ENCODE measurements around the gene S100G.
A peak's percentile ranks its signal among the peaks of the same experiment; 100 is the strongest.

The S100G gene

GRCh38 chrX:16651391-16652024 lies 1.6 kb downstream of the S100G start:
- no peak for DNase-seq

GRCh38 chrX:16653424-16653823 lies 3.5 kb downstream of the S100G start:
- DNase-seq, result no peak

DNA sequence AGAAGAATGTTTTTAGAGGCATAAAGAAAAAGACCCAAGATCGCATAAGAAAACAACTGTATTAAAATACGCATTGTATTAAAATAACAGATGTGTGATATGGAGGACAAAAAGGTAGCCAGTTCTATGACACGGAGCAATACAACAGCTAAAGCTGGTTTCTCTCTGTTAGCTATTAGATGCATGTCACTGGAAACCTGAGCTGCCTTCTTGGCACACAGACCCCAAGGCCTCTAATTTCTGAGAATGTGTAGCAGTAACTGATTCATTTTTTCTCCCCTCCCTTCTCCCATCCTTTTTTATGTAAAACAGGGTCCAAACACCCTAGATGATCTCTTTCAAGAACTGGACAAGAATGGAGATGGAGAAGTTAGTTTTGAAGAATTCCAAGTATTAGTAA lies 4.1 kb downstream of the S100G start:
- DNase-seq, result no peak

GRCh38 chrX:16658284-16658683 lies 8.3 kb downstream of the S100G start:
- no peak for DNase-seq

DNA sequence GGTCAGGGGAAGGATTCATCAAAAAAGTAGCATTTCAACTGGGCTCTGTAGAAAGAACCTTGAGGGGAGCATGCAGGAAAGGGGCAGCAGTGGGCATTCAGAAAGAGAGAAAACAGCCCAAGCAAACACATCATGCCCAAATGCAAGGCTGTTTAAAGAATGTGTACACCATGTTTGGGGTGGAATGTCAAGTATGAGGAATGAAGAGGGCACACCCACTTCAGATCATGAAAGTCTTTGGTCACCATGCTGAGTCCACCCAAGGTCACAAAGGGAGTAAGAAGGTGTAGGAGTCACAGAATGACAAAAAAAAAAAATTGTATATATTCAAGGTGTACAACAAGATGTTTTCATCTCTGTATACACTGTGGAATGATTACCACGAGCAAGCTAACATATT lies 9.4 kb downstream of the S100G start:
- DNase-seq, result no peak

- DNase-seq, result no peak
These were observed 11.5 kb downstream of the S100G start for GRCh38 chrX:16661495-16661894.

DNA sequence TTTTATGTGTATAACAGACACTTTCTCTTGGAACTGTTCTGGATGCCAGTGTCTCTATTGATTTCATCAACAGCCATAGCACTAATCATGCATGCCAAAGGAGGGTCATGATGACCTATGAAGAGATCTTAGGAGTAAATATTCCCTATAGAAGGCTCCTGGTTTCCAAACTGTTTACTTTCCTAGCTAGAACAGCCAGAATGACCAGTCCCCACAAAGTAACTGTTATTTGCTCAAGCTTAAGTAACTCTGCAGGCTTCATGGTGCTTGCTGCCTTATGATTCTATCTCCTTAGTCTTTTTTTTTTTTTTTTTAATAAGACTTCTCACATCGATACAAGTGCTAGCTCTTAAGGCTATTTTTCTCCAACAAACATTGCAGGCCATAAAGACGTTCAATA lies 12.4 kb downstream of the S100G start:
- no peak for DNase-seq

DNA sequence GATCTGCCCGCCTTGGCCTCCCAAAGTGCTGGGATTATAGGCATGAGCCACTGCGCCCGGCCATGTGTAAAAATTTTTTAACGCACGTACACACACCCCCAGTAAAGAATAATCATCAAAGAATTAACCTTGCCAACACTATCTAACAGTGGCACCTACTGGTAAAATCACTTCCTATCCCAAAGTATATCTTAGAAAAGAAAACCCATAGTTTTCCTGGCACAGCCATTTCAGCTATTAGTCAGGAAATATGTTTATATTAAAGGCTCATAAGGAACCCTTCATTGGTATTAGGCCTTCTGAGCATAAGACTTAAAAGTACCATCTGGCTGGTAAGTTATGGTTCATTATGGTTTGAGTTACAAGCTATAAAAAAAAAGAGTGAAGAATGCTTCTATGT lies 14.1 kb downstream of the S100G start:
- no peak for DNase-seq

DNA sequence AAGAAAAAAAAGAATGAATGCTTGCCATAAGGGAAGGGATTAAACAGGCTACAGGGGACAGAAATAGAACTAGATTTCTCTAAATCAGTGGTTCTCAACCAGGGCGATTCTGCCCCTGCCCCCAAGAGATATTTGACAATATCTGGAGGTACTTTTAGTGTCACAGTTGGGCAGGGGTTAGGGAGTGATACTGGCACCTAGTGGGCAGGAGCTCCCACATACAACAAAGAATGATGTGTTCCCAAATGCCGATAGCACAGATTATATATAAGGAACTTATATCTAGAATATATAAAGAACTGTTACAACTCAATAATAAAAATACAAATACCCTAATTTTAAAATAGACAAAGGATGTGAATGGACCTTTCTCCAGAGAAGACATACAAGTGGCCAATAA lies 14.7 kb downstream of the S100G start:
- no peak for DNase-seq

DNA sequence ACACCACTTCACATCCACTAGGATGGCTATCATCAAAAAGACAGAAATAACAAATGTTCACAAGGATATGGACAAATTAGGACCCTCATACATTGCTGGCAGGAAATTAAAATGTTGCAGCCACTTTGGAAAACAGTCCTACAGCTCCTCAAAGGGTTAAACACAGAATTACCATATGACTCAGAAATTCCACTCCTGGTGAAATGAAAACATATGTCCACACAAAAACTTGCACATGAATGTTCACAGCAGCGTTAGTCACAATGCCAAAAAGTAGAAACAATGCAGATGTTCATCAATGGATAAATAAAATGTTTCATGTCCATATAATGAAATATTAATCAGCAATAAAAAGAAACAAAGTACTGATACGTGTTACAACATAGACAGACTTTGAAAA lies 15.1 kb downstream of the S100G start:
- DNase-seq, result no peak

DNA sequence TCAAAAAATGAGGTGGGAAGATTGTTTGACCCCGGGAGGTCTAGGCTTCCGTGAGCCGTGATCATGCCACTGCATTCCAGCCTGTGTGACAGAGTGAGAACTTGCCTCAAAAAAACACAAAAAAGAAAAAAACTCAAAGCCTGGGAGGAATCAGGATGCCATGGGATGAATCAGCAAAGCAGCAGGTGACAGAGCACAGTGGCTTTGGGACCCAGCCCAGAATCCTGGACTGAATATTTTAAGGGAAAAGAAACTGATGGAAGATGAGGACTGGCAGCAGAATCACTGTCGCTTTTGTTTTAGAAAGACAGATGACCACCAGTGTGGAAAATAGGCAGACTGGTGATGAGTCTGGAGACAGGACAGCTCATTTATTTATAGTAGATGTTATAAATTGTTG lies 16.6 kb downstream of the S100G start:
- DNase-seq, result no peak

DNA sequence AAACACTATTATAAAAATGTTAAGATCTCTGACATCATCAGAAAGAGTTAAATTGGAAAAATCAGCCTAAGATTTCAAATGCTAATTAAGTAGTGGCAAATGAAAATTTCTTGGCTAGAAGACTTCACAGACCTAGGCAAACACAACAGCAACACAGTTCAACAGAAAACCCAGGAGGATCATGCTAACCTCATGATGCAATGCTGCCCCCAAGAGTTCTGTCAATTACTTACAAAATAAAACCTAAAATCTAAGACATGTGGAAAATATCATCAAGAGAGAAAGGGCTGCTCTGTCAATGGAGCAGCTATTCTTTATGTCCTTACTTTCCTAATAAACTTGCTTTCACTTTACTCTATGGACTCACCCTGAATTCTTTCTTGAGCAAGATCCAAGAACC lies 21.0 kb downstream of the S100G start:
- peak; percentile 6 for DNase-seq

DNA sequence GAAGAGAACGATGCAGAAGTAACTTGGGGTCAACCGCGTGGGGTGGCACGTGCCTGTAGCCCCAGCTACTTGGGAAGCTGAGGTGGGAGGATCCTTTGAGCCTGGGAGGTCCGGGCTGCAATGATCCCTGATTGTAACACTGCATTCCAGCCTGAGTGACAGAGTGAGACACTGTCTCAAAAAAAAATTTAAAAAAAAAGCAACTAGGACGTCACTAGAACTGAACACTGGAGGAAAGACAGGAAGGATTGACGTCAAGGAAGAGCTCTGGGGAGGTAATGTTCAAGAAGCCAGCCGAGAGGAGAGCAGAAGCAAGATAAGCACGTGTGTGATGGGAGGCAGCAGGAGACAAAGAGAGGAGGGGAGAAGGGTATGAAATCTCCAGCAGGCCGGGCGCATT lies 28.7 kb downstream of the S100G start:
- no peak for DNase-seq

- no peak for DNase-seq
These were observed 33.2 kb downstream of the S100G start for GRCh38 chrX:16683007-16683664.

DNA sequence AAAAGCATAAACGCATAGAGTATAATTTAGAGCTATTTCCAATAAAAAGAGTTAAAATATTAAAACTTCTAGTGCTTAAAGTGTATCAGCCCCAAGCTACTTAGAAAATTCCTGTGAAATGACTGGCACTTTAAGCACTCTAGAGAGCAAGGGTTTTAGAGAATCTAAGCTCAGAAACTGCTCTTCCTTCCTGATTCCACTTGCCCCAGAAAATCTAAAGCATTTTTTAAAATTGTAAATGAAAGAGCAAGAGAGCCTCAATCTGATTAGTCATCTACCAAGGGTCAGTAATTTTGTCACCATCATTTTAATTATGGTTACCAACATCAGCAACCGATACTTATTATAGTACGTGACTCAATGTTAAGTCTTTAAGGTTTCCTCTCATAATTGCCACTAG lies 37.6 kb downstream of the S100G start:
- no peak for DNase-seq

DNA sequence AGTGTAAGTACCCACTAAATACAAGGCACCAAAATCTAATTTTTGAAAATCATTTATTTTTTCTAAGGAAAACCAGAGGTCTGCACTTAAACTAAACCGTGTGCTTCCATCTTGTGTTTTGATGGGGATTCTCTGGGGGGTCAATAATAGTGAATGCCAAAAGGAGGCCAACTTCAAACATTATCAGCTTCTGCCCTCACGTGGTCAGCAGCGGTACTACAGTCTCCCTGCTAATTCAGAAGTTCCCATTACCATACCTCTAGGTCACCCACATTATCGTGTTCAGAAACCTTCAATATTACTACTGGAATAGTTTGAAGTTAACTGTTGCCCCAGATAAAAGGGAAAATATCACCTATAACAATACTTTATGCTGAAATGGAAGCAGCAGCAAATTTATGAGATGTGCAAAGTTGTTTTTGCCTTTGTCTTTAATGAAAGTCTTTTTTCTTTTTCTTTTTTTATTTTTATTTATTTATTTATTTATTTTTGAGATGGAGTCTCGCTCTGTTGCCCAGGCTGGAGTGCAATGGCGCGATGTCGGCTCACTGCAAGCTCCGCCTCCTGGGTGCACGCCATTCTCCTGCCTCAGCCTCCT lies 45.2 kb downstream of the S100G start:
- DNase-seq, result peak; percentile 37

GRCh38 chrX:16696956-16697355 lies 47.0 kb downstream of the S100G start:
- DNase-seq, result no peak

DNA sequence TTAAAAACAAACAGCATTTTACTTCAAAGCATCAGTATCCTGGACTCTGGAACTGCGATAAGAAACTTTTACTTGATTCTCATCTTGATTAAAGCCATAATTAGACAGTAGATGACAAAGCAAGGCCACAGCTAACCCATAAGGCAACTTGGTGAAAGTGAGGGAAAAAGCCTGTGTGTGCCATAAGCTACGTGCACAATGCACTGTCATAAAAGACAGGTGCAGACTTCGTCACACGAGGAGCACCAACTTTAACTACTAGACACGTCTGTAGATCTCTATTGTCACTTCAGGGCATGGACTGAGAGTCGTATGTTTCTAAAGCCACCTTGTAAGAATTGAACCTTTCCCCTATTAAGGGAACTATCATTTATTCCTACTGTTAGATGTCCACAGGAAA lies 49.4 kb downstream of the S100G start:
- no peak for DNase-seq

DNA sequence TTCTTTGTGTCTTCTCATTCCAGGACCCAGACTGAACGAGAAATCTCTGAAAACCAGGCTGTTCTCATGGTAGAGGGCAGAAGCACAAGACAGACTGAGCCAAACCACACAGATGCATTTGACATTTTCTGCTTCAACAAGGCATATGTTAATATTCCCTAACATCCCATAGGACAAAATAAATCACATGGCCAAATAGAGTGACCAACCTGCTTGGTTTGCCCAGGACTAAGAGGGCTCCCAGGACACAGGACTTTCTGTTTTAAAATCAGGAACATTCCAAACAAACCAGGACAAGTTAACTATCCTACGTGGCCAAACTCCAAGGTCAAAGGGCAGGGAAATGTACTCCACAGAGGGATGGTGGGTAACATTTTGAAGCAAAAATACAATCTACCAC lies 50.8 kb downstream of the S100G start:
- DNase-seq, result no peak

- DNase-seq, result no peak
These were observed 53.0 kb downstream of the S100G start for GRCh38 chrX:16702700-16703599.
